PC-9 (cell line): ENCODE results near the gene MXD4. TPM values are rescaled to one million over a fixed set of nuclear protein-coding genes. Genes with fewer than 3 reads are reported as not detected.

ENCODE experiments used
- BruUV-seq: library from RNA; stranded (reverse); fragments of 400-500 nt; replicated peaks from 2 replicates; lab custom pipeline; 2021; lab: Mats Ljungman, UMichigan
- CTCF ChIA-PET: fragments of 300-600 bp; sonication (Branson Sonifier 250); formaldehyde crosslinking; loops from one replicate; lab custom pipeline; 2022; ENCODE audit warnings: antibody characterized with exemption; lab: Charles Lee
- POLR2A ChIA-PET: fragments of 300-600 bp; sonication (Branson Sonifier 250); formaldehyde crosslinking; loops from one replicate; lab custom pipeline; 2022; ENCODE audit warnings: antibody characterized with exemption; ENCODE audit not compliant: unreplicated experiment; lab: Charles Lee
- DNase-seq, 2 experiments: peaks; one replicate each; pipeline versions ENCODE4 v3.0.0 to v3.0.0-alpha.2; 2015 to 2022; ENCODE audit warnings: mixed read lengths in 1 of 2
- H2AFZ ChIP-seq: fragments of 200-600 bp; sonication (generic); 2 replicates; pipeline ENCODE4 v1.8.1; 2017; ENCODE audit warnings: antibody characterized with exemption
- H3F3A ChIP-seq: fragments of 200-600 bp; sonication (generic); 2 replicates; pipeline ENCODE4 v1.8.1; 2017; ENCODE audit warnings: antibody characterized with exemption, mild to moderate bottlenecking, low read depth; ENCODE audit not compliant: insufficient read depth
- H3K27ac ChIP-seq: fragments of 200-600 bp; sonication (generic); 2 replicates; pipeline ENCODE4 v1.6.1; 2016; ENCODE audit warnings: mixed run types
- H3K27me3 ChIP-seq: fragments of 200-600 bp; sonication (generic); 2 replicates; pipeline ENCODE4 v1.6.1; 2016; ENCODE audit warnings: low read depth, mixed run types; ENCODE audit not compliant: insufficient read depth
- H3K36me3 ChIP-seq: fragments of 200-600 bp; sonication (generic); 2 replicates; pipeline ENCODE4 v1.6.1; 2016; ENCODE audit warnings: low read depth, mixed run types
- H3K4me1 ChIP-seq: fragments of 200-600 bp; sonication (generic); replicated peaks from 2 replicates; pipeline ENCODE4 v1.6.1; 2016; ENCODE audit warnings: mixed run types; ENCODE audit not compliant: insufficient read depth
- H3K4me2 ChIP-seq: fragments of 200-600 bp; sonication (generic); 2 replicates; pipeline ENCODE4 v1.6.1; 2017; ENCODE audit warnings: mixed run types
- H3K4me3 ChIP-seq: fragments of 200-600 bp; sonication (generic); 2 replicates; pipeline ENCODE4 v1.6.1; 2016; ENCODE audit warnings: mixed run types
- H3K79me2 ChIP-seq: fragments of 200-600 bp; sonication (generic); 2 replicates; pipeline ENCODE4 v1.6.1; 2017; ENCODE audit warnings: low read depth, mixed run types
- H3K9me2 ChIP-seq: fragments of 200-600 bp; sonication (generic); 2 replicates; pipeline ENCODE4 v1.8.1; 2017; ENCODE audit warnings: mild to moderate bottlenecking; ENCODE audit not compliant: insufficient read depth
- H3K9me3 ChIP-seq: fragments of 200-600 bp; sonication (generic); 2 replicates; pipeline ENCODE4 v1.8.1; 2016; ENCODE audit warnings: low read depth; ENCODE audit not compliant: insufficient read depth
- H4K20me1 ChIP-seq: fragments of 200-600 bp; sonication (generic); 2 replicates; pipeline ENCODE4 v1.8.1; 2017; ENCODE audit not compliant: insufficient read depth
- EZH2 ChIP-seq: fragments of 200-600 bp; sonication (generic); IDR thresholded peaks from 2 replicates; pipeline ENCODE4 v1.8.0; 2017; ENCODE audit warnings: antibody characterized with exemption, low read depth
- intact Hi-C: fragments of 100-400 bp; cut with micrococcal nuclease; formaldehyde crosslinking; loops from one replicate; pipeline ENCODE4 v1.10.0; 2022; ENCODE audit not compliant: unreplicated experiment
- total RNA-seq: library from RNA; stranded (reverse); gene quantifications from 2 replicates; pipeline ENCODE4 v1.2.3, GENCODE V29; 2021
- TF ChIP-seq, protein P1 (sequence below): fragments of 200-600 bp; sonication (generic); conservative IDR thresholded peaks from 2 replicates; pipeline ENCODE4 v1.6.1; 2017; ENCODE audit warnings: mixed run types, antibody characterized with exemption, mild to moderate bottlenecking, moderate library complexity

Gene MXD4
- total RNA-seq, 1 experiment from 2014 or later, result 37.0 TPM

- H3K4me2 ChIP-seq, result no peak overlapping the region
- no peak overlapping the region for H3K27ac ChIP-seq
- no peaks in the 10 kb centered on the region for H3K9me2 ChIP-seq
- no peaks in the 10 kb centered on the region for H3K4me1 ChIP-seq
- no peak overlapping the region for H2AFZ ChIP-seq
- no peak for TF ChIP-seq EZH2
- TF ChIP-seq, protein P1, sequence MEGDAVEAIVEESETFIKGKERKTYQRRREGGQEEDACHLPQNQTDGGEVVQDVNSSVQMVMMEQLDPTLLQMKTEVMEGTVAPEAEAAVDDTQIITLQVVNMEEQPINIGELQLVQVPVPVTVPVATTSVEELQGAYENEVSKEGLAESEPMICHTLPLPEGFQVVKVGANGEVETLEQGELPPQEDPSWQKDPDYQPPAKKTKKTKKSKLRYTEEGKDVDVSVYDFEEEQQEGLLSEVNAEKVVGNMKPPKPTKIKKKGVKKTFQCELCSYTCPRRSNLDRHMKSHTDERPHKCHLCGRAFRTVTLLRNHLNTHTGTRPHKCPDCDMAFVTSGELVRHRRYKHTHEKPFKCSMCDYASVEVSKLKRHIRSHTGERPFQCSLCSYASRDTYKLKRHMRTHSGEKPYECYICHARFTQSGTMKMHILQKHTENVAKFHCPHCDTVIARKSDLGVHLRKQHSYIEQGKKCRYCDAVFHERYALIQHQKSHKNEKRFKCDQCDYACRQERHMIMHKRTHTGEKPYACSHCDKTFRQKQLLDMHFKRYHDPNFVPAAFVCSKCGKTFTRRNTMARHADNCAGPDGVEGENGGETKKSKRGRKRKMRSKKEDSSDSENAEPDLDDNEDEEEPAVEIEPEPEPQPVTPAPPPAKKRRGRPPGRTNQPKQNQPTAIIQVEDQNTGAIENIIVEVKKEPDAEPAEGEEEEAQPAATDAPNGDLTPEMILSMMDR, result no peak
- H3K27me3 ChIP-seq, result no peaks in the 10 kb centered on the region
- no TSS peak for BruUV-seq
- H3K9me3 ChIP-seq, result no peaks in the 10 kb centered on the region
- H3K36me3 ChIP-seq, result no peaks in the 10 kb centered on the region
- H4K20me1 ChIP-seq, result no peaks in the 10 kb centered on the region; the same call in 1 of the 2 replicates
- no peak for DNase-seq
- no peaks in the 10 kb centered on the region for H3K79me2 ChIP-seq
- no peak overlapping the region for H3K4me3 ChIP-seq
- intact Hi-C loops, result no loop called here
- ChIA-PET CTCF (no interaction called here), POLR2A (no interaction called here)
- no peaks in the 10 kb centered on the region for H3F3A ChIP-seq
Observed at GRCh38 chr4:2249526-2250356, 12.2 kb downstream of the MXD4 start.

DNA sequence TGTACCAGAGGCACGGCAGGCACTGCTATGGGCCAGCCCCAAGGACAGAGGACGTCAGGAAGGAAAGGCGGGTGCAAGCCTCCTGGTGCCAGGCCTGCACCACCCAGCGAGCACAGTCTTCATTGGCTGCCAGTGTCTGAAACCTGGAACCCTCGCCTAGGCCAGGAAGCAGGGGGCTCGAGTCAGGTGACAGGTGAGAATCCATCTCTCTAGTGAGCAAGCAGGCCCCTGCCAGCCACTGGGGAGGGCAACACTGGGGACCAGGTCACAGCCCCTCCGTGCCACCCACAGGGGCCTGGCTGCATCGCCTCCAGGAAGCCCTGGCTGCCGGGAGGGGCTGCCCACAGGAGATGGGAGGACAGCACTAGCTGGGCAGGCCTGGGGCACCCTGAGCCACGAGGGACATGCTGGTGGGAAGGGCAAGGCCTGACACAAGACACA, 13.1 kb downstream of the MXD4 start:
- POLR2A ChIA-PET, result no interaction called here
- H3K4me3 ChIP-seq, result no peak overlapping the region
- no peaks in the 10 kb centered on the region for H3K4me1 ChIP-seq
- no peaks in the 10 kb centered on the region for H3K27me3 ChIP-seq
- no peaks in the 10 kb centered on the region; the same call in 1 of the 2 replicates for H3F3A ChIP-seq
- DNase-seq, result no peak
- BruUV-seq, result no TSS peak
- H3K4me2 ChIP-seq, result no peak overlapping the region
- H4K20me1 ChIP-seq, result no peaks in the 10 kb centered on the region; the same call in 1 of the 2 replicates
- no peaks in the 10 kb centered on the region for H3K36me3 ChIP-seq
- H3K79me2 ChIP-seq, result no peaks in the 10 kb centered on the region
- intact Hi-C loops, result no loop called here
- H3K27ac ChIP-seq, result no peak overlapping the region
- H3K9me2 ChIP-seq, result no peaks in the 10 kb centered on the region
- TF ChIP-seq, protein P1, result no peak
- no peak for TF ChIP-seq EZH2
- H2AFZ ChIP-seq, result no peak overlapping the region
- H3K9me3 ChIP-seq, result no peaks in the 10 kb centered on the region
- CTCF ChIA-PET, result no interaction called here

DNA sequence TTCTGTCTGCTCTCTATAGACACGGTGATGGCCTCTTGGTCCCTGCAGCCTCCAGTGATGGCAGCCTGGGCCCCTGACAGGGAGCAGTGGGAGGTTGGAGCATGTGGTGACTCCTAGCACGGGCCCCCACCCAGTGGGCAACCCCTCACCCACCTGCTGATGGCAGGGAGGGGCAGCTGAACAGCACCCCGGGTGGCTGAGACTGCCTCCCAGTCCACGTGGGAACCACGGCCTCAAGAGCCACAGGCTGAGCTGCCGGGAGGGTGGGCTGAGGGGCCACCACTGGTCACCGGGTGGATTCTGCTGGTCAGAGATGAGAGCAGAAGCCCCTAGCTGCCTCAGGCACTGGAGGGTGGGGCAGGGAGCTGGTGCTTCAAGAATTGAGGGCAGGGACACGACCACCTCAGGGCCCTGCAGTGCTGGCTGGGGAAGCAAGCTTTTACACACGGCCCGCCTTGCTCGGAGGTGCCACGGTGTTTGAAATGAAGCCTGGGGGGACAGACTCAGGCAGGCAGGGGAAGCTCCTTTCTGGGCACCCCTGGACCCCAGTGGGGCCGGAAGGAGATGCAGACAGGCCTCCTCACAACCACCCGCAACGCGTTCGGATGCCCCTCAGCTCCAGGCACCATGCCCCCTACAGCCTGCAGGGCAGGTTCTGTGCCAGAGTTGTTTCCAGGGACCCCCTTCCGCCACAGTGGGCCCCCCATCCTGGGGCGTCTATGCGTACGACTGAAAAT, 13.7 kb downstream of the MXD4 start:
- Histone ChIP-seq H3K4me1 (no peaks in the 10 kb centered on the region), H3K9me3 (no peaks in the 10 kb centered on the region), H3K36me3 (no peaks in the 10 kb centered on the region), H3K9me2 (no peaks in the 10 kb centered on the region), H3K4me3 (no peak overlapping the region), H3K79me2 (no peaks in the 10 kb centered on the region), H3K27ac (no peak overlapping the region), H2AFZ (no peak overlapping the region), H3F3A (peaks cover 6% of the 10 kb centered on the region; the same call in 1 of the 2 replicates), H4K20me1 (no peaks in the 10 kb centered on the region), H3K4me2 (no peak overlapping the region), H3K27me3 (no peaks in the 10 kb centered on the region)
- DNase-seq, result no peak
- intact Hi-C loops, result no loop called here
- CTCF ChIA-PET, result interaction anchor here (0.6 kb wide), 1 partner anchor 593 kb away, joined by 7 read pairs; no protein-coding TSS in a partner anchor
- TF ChIP-seq, protein P1, result no peak
- no peak for TF ChIP-seq EZH2
- BruUV-seq, result no TSS peak
- POLR2A ChIA-PET, result no interaction called here
